HG03103 (cell line): ENCODE results near the gene MIER2.
"Not testable (repeated sequence)": the region's sequence is repeated elsewhere in the genome, so short reads cannot be mapped to it uniquely, and the experiment has no call there.

Experiments used
- ATAC-seq: cut with Tn5 transposase; IDR thresholded peaks from one replicate; pipeline ENCODE4 v1.9.1; 2021; ENCODE audit warnings: low read depth; ENCODE audit not compliant: unreplicated experiment

Gene MIER2, protein sequence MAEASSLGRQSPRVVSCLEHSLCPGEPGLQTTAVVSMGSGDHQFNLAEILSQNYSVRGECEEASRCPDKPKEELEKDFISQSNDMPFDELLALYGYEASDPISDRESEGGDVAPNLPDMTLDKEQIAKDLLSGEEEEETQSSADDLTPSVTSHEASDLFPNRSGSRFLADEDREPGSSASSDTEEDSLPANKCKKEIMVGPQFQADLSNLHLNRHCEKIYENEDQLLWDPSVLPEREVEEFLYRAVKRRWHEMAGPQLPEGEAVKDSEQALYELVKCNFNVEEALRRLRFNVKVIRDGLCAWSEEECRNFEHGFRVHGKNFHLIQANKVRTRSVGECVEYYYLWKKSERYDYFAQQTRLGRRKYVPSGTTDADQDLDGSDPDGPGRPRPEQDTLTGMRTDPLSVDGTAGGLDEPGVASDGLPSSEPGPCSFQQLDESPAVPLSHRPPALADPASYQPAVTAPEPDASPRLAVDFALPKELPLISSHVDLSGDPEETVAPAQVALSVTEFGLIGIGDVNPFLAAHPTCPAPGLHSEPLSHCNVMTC

DNA sequence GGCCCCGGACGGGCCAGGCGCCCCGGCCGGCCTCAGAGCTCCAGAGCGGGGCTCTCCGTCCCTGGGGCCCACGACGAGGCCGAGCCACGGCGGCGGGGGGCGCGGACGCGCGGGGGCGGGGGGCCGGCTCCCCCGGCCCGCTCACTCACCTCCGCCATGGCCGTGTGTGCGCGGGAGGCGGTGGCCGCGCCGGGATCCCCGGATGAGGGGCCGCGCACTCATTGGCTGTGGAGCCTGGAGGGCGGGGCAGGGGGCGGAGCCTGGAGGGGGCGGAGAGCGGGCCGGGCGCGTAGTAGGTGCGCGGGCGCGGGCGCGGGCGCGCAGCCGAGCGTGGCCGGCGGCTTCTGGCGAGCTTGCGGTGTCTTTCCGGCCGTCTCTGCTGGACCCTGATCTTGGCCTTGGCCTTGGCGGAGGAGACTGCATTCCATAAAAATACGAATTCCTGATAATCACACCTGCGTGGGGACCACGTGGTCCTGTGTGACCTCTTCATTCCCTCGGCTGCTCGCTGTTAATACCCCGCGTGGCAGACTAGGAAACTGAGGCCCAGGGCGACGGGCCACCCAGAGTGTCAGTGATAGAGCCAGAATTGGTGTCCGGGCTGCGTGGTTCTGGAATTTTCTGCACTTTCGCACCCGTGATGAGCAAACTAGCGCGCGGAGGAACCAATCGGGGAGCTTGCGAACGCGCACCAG, at the start of gene MIER2:
Gene MIER2, minus strand, starts transcription at position 172 of the 695 bp plus-strand sequence. Its CDS starts 14 bp downstream, at position 158.
- peak; percentile 82 for ATAC-seq

DNA sequence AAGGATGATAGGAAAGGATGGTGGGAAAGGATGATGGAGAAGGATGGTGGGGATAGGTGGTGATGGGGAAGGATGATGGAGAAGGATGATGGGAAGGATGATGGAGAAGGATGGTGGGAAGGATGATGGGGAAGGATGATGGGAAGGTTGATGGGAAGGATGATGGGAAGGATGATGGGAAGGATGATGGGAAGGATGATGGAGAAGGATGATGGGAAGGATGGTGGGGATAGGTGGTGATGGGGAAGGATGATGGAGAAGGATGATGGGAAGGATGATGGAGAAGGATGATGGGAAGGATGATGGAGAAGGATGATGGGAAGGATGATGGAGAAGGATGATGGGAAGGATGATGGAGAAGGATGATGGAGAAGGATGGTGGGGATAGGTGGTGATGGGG, 49.0 kb upstream of the MIER2 start:
- not testable (repeated sequence) for ATAC-seq

DNA sequence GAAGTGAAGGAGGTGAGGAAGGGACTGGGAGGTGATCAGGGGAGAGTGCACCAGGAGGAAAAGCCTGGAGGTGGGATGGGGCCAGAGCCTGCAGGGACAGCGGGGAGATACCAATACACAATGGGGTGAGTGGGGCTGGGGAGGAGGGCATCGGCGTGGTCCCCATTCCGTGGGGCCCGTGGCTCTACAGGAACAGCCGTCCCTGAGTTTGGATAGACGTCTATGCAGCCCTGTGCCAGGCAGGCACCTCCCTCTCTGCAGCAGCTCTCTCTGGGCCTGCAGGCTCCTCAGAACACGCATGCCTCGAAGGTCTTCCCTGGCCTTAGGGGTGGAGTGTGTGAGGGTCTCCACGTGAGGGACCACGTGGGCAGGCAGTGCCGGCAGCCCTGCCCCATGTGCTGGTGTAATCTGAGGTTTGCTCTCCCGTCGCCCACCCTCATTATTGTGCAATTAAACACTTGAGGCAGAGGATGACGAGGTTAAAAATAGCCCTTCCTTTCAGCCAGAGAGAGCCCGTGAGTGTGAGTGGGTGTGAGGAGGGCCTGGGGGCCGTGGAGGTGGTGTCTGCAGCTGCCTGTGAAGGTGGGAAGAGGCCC, 47.9 kb upstream of the MIER2 start:
- ATAC-seq, result no peak

DNA sequence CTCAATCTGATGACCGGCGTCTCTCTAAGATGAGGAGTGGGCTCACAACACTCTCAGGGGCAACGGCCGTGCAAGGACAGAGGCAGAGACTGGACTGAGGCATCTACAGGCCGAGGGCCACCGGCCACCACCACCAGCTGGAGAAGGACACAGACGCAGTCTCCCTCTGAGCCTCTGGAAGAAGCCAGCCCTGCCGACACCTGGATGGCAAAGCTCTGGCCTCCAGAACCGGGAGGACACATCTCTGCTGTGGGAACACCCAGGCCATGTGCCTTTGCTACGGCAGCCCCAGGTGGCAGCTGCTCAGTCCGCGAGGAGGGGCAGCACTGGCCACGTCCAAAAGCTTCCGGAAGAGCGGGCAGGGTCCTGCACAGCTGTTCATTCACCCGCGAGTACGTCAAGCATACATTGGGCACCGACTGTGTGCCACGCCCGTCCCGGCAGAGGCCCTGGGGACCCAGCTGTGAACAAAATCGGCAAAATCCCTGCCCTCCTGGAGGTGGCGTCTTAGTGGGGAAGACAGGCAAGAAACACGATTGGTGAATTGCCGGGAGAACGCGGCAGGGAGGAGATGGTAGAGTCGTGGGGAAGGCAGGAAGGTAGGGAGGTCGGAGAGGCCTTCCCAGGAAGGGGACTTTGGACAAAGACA, 47.3 kb upstream of the MIER2 start:
- ATAC-seq, result no peak

DNA sequence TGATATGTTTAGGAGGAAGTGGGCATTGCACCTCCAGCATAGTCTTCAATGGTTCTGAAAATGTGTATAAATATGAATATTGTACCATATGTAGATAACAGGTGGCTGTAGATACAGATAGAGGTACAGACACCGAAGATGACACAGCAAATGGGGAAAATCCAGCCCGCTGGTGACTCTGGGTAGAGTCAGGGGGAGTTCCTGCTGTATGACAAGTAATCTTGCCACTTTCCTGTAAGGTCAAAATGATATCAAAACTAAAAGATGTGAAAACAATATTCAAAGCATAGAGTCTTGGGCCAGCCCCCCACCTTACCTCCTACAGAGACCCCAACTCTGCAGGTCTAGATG, 46.6 kb upstream of the MIER2 start:
- no peak for ATAC-seq

DNA sequence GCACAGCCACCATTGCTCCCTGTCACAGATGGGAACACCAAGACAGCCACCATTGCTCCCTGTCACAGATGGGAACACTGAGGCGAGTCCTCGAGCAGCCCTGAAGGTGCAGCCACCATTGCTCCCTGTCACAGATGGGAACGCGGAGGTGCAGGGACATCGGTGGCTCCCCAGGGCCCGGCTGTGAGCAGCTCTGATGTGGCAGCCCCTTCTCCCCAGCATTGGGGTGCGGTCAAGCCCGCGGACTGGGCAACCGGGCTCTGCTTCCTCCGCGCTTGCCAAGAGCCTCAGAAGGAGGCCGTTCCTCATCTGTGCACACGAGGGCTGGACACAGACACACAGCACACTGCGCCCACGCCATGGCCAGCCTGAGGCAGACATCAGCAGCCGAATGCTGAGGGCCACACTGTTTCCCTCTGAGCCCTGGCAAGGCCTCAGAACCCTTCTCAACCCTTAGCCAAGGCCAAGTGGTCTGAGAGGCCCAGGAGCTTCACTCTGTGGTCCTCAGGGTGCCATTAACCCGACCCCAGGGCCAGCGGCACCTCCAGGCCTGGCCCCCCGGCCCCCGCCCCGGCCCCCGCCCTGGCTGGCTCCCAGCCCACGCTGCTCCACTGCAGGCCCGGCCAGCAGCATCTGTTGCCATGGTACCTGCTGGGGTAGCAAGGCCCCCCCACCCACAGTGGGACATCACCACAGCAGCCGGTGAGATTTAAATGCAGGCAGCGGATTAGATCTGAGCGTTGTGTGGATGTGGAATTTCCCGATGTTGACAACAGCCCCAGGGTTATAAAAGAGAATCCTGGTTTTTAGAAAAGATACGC, 46.0 kb upstream of the MIER2 start:
- no peak for ATAC-seq

DNA sequence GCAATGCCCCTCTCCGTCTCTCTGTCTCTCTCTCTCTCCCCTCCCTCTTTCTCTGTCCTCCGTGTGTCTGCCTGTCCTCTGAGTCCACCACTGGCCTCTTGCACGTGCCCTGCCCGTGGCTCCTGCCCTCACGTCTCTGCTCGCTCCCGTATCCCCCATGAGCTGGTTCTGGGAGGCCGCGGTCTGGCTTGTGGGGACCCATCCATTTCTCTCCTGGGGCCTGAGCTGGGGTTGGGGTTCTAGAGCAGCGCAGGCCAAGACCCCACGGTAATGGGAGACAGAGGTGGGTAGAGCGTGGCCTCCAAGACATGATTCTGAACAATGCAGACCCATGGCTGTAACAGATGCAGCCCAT, 45.3 kb upstream of the MIER2 start:
- ATAC-seq, result no peak

DNA sequence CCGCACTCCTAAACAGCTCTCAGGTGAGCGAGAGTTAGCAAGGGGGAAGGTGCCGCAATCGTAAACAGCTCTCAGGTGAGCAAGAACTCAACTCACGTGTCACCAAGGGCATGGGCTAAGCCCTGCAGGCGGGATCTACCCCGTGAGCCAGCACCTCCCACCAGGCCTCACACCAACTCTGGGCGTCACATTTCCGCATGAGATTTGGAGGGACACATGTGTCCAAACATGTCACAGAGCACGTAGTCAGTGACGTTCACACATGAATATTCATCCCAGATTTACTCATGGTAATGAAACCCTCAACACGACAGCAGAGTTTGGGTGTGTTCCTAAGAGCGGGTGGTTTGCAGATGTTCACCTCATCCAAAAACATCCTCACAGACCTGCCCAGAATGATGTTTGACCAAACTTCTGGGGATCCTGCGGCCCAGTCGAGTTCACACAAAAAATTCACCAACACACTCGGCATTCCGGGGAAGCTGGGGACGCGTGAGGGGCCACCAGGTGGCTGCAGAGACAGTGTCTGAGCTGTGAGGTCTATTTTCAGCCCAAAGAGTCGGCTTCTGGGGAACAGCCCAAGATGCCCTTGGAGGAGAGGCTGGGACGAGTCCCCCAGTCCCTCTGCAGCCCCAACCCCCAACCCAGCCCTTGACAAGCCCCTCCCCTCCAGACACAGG, 44.8 kb upstream of the MIER2 start:
- ATAC-seq, result no peak

DNA sequence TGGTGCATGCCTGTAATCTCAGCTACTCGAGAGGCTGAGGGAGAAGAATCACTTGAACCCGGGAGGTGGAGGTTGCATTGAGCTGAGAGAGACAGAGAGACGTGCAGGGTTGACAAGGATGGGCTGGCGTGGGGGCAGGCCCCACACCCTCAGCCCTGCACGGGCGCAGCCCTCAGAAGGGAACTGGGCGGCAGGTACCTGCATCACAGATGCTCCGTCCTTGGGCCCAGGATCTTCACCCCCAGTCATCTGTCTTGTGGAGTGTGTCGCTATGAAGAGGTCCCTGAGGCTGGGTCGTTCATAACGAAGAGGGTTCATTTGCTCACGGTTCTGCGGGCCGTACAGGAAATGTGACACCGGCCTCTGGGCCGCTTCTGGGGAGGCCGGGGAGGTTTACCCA, 44.1 kb upstream of the MIER2 start:
- no peak for ATAC-seq

DNA sequence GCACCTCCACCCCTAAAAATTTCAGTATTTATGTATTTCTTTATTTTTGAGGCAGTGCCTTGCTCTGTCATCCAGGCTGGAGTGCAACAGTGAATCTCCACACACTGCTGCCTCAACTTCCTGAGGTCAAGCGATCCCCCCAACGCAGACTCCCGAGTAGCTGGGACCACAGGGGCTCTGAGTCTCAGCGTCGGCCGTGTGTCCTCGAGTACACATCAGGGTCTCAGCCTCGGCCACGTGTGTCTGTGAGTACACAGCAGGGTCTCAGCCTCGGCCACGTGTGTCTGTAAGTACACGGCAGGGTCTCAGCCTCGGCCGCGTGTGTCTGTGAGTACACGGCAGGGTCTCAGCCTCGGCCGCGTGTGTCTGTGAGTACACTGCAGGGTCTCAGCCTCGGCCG, 43.2 kb upstream of the MIER2 start:
- ATAC-seq, result no peak

DNA sequence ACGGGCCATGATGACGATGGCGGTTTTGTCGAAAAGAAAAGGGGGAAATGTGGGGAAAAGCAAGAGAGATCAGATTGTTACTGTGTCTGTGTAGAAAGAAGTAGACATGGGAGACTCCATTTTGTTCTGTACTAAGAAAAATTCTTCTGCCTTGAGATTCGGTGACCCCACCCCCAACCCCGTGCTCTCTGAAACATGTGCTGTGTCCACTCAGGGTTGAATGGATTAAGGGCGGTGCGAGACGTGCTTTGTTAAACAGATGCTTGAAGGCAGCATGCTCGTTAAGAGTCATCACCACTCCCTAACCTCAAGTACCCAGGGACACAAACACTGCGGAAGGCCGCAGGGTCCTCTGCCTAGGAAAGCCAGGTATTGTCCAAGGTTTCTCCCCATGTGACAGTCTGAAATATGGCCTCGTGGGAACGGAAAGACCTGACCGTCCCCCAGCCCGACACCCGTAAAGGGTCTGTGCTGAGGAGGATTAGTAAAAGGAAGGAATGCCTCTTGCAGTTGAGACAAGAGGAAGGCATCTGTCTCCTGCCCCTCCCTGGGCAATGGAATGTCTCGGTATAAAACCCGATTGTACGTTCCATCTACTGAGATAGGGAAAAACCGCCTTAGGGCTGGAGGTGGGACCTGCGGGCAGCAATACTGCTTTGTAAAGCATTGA, 42.2 kb upstream of the MIER2 start:
- ATAC-seq, result not testable (repeated sequence)

DNA sequence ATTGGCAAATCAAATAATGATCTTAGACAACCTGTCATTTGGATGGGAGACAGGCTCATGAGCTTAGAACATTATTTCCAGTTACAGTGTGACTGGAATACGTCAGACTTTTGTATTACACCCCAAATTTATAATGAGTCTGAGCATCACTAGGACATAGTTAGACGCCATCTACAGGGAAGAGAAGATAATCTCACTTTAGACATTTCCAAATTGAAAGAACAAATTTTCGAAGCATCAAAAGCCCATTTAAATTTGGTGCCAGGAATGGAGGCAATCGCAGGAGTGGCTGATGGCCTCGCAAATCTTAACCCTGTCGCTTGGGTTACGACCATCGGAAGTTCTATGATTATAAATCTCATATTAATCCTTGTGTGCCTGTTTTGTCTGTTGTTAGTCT, 41.6 kb upstream of the MIER2 start:
- ATAC-seq, result not testable (repeated sequence)

DNA sequence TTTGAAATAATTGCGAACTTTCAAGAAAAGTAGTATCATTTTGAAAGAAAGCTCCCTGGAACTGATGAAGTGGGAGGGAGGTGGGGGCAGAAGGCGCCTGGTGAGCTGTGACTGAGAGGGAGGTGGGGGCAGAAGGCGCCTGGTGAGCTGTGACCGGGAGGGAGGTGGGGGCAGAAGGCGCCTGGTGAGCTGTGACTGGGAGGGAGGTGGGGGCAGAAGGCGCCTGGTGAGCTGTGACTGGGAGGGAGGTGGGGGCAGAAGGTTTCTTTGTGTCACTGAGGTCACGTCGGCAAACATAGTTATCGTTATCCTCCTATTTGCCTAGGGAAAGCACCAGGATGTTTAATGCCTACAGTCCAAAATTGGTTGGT, 40.2 kb upstream of the MIER2 start:
- ATAC-seq, result no peak

DNA sequence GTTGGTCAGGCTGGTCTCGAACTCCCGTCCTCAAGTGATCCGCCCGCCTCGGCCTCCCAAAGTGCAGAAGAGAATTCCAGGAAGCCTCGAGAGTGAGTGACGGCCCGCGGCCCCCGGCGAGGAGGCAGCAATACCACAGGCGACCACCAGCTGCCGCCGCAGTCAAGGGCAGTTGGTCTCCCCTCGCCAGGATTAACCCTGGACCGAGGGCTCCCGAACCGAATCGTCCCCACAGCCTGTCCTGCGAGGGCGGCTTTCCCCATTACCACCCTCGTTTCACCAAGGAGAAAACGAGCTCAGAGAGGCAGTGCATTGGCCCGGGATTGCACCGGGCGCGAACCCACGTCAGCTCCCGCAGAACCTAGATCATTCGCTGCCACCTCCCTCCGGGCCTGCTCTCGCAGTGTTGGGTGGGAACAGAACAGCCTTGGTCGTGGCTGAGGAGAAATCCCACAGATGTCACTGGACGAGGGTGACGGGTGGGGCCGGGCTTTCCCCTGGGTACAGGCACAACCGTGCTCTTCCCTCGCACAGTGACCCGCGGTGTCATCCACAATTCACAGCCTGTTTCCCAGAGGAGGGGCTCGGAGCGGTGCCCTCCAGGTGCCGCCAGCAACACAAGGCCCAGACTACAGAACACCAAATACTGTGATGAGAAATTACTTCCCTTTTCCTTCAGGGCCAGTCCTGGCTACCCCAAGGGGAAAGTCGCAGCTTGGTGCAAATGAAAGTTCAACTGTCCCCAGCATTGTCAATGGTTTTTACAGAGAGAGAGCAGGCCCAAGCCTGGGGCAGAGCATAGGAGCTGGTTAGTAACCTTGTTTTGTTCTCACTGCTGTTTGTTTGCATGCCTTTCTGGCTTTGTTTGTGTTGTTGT, 39.6 kb upstream of the MIER2 start:
- ATAC-seq, result no peak

DNA sequence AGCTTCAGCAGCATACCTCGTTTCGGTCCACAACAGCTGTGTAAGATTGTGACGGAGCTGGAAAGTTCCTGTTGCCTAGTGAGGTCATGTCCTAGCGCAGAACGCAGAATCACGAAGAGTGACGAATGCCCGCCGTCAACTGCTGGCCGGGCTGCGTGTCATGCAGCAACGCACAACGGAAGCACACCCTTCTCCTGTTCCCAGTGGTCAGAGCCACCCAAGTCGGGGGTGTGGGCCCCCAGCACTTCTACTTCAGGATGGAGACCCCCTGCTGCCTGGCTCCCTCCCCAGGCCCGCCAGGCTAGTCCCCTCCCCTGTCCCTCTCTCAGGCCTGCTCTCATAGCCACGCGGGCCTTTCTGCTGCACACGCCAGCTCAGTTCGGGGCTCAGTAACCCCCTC, 38.4 kb upstream of the MIER2 start:
- no peak for ATAC-seq

DNA sequence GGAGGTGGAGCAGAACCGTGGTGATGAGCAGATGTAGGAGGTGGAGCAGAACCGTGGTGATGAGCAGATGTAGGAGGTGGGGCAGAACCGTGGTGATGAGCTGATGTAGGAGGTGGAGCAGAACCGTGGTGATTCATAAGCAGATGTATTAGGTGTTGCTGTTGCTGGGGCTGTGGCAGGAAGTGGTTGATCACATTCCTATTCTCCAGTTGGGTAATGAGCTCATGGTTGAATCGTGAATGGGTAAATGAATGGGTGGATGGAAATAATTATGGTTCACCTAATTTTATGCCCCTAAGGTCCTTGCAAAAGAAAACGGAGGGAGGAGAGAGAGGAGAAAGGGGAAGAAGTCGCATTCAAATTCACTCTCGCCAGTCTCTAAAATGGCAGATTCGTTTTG, 38.0 kb upstream of the MIER2 start:
- not testable (repeated sequence) for ATAC-seq

DNA sequence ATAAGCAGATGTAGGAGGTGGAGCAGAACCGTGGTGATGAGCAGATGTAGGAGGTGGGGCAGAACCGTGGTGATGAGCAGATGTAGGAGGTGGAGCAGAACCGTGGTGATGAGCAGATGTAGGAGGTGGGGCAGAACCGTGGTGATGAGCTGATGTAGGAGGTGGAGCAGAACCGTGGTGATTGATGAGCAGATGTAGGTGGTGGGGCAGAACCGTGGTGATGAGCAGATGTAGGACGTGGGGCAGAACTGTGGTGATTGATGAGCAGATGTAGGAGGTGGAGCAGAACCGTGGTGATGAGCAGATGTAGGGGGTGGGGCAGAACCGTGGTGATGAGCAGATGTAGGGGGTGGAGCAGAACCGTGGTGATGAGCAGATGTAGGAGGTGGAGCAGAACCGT, 37.3 kb upstream of the MIER2 start:
- not testable (repeated sequence) for ATAC-seq

DNA sequence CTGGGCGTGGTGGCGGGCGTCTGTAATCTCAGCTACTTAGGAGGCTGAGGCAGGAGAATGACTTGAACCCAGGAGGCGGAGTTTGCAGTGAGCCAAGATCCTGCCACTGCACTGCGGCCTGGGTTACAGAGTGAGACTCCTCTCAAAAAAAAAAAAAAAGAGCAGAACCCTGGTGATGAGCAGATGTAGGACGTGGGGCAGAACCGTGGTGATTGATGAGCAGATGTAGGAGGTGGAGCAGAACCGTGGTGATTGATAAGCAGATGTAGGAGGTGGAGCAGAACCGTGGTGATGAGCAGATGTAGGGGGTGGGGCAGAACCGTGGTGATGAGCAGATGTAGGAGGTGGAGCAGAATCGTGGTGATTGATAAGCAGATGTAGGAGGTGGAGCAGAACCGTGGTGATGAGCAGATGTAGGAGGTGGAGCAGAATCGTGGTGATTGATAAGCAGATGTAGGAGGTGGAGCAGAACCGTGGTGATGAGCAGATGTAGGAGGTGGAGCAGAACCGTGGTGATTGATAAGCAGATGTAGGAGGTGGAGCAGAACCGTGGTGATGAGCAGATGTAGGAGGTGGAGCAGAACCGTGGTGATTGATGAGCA, 36.1 kb upstream of the MIER2 start:
- ATAC-seq, result not testable (repeated sequence)
